Inflammatory macrophage (primary cell): Measurements from ENCODE around the gene CBX8.

Source experiments
- DNase-seq, 2 donors: peaks; one replicate each; pipeline ENCODE4 v3.0.0-alpha.2; 2020 to 2022
- total RNA-seq, 18 experiments: gene quantifications; one replicate each; lab custom pipeline; 2026; ENCODE audit warnings: mixed read lengths in 6 of 18, inconsistent platforms in 2 of 18; lab: John Stamatoyannopoulos, UW

The CBX8 gene
- 0.24 to 11.3 (median 5.5) reads per million in 18 experiments for total RNA-seq

GRCh38 chr17:79796763-79797491 is at the start of gene CBX8:
Gene CBX8 (minus strand): TSS chr17:79797077. CDS start chr17:79796998, 79 bp downstream.
- DNase-seq, result peak; percentile 100

DNA sequence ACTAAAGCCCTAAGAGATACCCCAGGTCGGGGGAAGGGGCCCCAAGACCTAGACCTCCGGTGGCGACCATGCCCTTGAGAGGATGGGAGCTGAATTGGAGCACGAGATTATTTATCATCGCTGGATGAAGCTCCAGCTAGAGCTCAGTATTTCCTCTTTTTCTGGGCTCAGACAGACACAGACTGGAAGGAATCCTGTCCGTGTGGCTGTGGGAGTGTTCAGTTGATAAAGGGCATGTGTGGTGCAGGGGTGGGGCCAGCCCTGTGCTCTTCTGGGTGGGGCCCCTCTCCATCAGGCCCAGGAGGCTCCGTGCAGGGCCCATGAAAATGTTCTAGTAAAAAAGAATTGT is 48.7 kb upstream of the CBX8 start:
- peak; percentile 81 to 86 for DNase-seq

- no peak for DNase-seq
These were observed 48.2 kb upstream of the CBX8 start for GRCh38 chr17:79844869-79845600.

- peak in 1 of 2 donors; percentile 55 for DNase-seq
These were observed 47.2 kb upstream of the CBX8 start for GRCh38 chr17:79843816-79844800.

- DNase-seq, result no peak
These were observed 46.6 kb upstream of the CBX8 start for GRCh38 chr17:79843474-79843815.

GRCh38 chr17:79842656-79843473 is 46.0 kb upstream of the CBX8 start:
- DNase-seq, result no peak

DNA sequence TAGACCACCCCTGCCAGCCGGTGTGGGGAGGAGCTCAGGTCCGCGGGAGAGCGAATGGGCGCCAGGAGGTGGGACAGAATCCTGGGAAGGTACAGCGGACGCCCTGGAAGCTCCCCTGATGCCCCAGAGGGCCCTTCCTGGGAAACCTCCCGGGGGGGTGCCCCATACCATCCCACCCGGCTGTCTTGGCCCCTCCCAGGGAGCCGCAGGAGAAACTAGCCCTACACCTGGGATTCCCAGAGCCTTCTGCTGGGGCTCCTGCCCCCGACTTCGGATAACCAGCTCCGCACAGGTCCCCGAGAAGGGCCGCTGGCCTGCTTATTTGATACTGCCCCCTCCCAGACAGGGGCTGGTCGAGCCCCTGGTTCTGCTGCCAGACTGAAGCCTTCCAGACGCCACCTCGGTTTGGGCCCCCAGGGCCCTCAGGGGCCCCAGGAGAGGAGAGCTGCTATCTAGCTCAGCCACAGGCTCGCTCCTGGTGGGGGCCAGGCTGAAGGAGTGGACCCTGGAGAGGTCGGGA is 45.3 kb upstream of the CBX8 start:
- no peak for DNase-seq

- no peak for DNase-seq
These were observed 44.7 kb upstream of the CBX8 start for GRCh38 chr17:79841369-79842135.

GRCh38 chr17:79840989-79841286 is 44.1 kb upstream of the CBX8 start:
- DNase-seq, result no peak

DNA sequence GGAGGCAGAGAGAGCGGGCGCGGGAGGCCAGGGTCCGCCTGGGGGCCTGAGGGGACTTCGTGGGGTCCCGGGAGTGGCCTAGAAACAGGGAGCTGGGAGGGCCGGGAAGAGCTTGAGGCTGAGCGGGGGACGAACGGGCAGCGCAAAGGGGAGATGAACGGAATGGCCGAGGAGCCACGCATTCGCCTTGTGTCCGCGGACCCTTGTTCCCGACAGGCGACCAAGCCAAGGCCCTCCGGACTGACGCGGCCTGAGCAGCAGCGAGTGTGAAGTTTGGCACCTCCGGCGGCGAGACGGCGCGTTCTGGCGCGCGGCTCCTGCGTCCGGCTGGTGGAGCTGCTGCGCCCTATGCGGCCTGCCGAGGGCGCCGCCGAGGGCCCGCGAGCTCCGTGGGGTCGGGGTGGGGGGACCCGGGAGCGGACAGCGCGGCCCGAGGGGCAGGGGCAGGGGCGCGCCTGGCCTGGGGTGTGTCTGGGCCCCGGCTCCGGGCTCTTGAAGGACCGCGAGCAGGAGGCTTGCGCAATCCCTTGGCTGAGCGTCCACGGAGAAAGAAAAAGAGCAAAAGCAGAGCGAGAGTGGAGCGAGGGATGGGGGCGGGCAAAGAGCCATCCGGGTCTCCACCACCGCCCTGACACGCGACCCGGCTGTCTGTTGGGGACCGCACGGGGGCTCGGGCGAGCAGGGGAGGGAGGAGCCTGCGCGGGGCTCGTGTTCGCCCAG is 43.6 kb upstream of the CBX8 start:
- DNase-seq, result peak; percentile 27 to 42

DNA sequence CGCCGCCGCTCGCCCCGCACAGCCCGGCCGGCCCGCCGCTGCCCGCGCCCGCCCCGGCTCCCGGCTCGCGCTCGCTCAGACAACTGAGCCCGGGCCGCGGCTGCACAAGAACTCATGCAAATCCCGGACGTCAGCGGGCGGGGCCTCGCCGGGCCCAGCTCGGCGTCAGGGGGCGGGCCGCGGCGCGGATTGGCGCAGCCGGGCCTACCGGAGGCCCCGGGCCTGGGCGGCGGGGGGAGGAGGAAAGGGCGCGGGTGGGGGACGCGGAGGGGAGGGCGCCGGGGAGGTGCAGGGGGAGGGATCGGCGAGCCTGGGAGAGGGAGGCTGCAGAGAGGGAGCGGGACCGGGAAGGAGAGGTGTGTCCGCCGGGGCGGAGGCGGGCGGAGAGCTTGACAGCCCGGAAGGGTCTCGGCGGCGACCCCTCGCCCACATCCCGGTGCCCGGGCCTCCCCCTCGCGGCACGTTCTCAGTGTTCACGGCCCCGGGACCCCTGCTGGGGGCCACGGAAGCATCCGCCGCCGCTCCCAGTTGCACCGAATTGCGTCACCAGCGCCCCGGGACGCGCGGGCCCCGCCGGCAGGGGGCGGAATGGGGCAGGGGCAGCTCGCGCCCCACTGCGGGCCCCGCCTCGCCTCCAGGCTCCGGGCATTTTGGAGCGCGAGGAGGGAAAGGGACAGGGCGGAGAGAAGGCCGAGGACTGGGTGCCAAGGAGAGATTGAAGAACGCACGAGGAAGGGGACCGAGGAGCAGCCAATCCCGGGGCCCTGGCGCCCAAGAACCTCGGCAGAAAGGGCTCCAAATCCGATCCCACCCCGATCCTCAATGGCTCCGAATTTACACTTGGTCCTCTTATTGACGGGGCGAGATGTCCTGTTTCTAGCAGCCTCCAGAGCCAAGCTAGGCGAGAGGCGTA is 42.7 kb upstream of the CBX8 start, which contains the start of gene CBX4:
Gene CBX4 (minus strand): TSS at position 85 of the 913 bp plus-strand sequence. CDS start 189 bp downstream, outside the sequence.
- DNase-seq, result peak; percentile 90 to 96

DNA sequence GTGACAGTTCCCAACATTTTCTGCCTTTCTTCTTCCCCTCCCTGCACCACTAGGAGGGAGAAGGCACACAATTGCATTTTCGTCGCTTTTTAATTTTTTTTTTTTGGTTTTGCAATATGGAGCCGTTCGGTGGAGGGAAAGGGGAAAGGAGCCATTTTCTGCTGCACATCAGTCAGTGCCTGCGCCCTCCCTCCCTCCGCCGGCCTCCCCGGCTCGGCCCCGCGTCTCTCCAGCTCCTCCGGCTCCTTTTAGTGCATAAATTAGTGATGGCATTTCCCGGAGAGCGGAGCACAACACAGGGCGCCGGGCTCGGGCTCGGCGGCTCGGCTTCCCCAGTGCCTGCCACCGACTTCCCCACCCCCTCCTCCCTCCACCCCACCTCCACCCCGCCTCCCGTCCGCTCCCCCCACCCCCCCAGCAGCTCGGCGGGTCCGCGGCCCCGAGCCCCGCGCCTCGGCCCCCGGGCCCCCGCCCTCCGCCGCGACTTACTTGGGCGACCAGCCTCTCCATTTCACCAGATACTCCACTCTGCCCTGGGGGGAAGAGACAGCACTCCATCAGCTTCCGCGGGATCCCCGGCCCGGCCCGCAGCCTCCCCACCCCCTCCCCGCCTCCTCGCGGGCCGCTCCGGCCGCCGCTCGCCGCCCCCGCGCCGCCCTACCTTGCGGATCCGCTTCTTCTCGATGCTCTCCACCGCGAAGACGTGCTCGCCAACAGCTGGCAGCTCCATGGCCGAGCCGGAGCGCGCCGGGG is 41.8 kb upstream of the CBX8 start:
- peak; percentile 57 to 58 for DNase-seq

- no peak for DNase-seq
These were observed 41.1 kb upstream of the CBX8 start for GRCh38 chr17:79837888-79838521.

DNA sequence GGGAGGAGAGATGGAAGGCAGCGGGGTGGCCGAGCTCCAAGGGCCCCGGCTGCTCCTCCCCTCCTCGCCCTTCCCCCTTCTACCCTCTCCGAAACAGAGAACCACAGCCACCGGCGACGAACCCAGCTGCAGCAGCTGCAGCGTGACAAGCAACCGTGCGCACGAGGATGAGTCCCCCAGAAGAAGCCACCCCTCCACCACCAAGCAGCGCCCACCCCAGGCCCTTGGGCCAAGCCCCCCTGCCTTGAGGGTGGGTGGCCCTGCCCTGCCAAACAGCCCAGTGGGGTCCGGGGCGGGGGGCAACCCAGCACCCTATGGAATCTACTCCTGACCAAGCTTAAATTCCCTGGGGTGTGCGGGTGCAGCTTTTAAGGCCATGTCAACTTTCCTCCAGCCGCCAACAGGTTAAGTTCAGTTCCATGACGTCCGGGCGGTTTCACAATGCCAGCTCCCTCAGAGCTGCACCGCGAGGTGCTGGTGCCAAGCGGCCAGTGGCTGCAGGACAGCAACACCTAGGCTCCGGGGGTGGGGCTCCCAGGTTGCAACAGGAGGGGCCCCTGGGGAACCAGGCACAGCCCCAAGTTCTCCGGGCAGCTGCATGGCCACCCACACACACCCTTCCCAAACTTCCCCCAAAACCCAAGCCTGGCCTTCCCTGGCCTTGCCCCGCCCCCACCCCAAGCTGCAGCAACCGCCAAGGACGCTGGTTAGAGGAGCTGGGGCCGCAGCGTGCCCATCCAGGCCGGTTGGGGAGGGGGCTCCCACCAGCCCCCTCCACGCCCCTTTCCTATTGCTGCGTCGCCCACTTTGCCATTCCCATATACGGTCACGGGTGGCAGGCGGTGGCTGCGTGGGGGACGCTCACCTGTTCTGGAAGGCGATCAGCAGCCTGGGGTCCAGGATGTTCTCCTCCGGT is 40.4 kb upstream of the CBX8 start:
- peak; percentile 64 to 65 for DNase-seq

- DNase-seq, result peak; percentile 57 to 70
These were observed 39.7 kb upstream of the CBX8 start for GRCh38 chr17:79836510-79836971.

GRCh38 chr17:79835953-79836509 is 39.2 kb upstream of the CBX8 start:
- no peak for DNase-seq
